Activated CD4-positive, alpha-beta T cell treated with anti-CD3 and anti-CD28 coated beads for 36 hours (primary cell): ENCODE data around the gene TLK1. TPM values are rescaled to one million over a fixed set of nuclear protein-coding genes. Genes with fewer than 3 reads are reported as not detected.
A peak's percentile ranks its signal among the peaks of the same experiment; 100 is the strongest.
"Not testable (repeated sequence)": the region's sequence is repeated elsewhere in the genome, so short reads cannot be mapped to it uniquely, and the experiment has no call there.

Experiments used
- ATAC-seq: fragments of 200-7000 bp; cut with Tn5 transposase; one replicate; pipeline ENCODE4 v1.10.0; 2021; ENCODE audit warnings: mild to moderate bottlenecking, moderate library complexity
- CTCF ChIA-PET: fragments of 350-600 bp; sonication (Branson Sonifier 250); formaldehyde crosslinking; loops from one replicate; lab custom pipeline; 2021; ENCODE audit warnings: antibody characterized with exemption; lab: Charles Lee
- POLR2A ChIA-PET: fragments of 350-600 bp; sonication (Branson Sonifier 250); formaldehyde crosslinking; loops from one replicate; lab custom pipeline; 2021; ENCODE audit warnings: antibody characterized with exemption, inconsistent platforms; lab: Charles Lee
- DNase-seq: peaks from one replicate; pipeline ENCODE4 v3.0.0-alpha.2; 2020
- H3K27ac Mint-ChIP-seq: one replicate; pipeline ENCODE4 v1.8.0; 2021; ENCODE audit warnings: mixed read lengths
- H3K27me3 Mint-ChIP-seq: one replicate; pipeline ENCODE4 v1.8.0; 2021; ENCODE audit warnings: mixed read lengths
- H3K36me3 Mint-ChIP-seq: one replicate; pipeline ENCODE4 v1.8.0; 2021; ENCODE audit warnings: low read depth, mixed read lengths
- H3K4me1 Mint-ChIP-seq: one replicate; pipeline ENCODE4 v1.8.0; 2021; ENCODE audit warnings: mixed read lengths
- H3K4me3 Mint-ChIP-seq: one replicate; pipeline ENCODE4 v1.8.0; 2021; ENCODE audit warnings: mild to moderate bottlenecking, moderate library complexity, mixed read lengths
- H3K9me3 Mint-ChIP-seq: one replicate; pipeline ENCODE4 v1.8.0; 2021; ENCODE audit warnings: low read depth, mixed read lengths
- intact Hi-C, 2 experiments: fragments of 100-400 bp; cut with DNase I in 1 of 2; cut with micrococcal nuclease in 1 of 2; formaldehyde crosslinking; loops; one replicate each; pipeline versions ENCODE4 v1.14.2 to v1.15.1; 2022 to 2024; cut with DNase I, micrococcal nuclease
- total RNA-seq, 2 experiments: library from RNA; stranded (reverse); gene quantifications; one replicate each; pipeline ENCODE4 v1.2.3, GENCODE V29; 2021

Gene TLK1
- total RNA-seq, 2 experiments from 2014 or later = 71.8 to 83.7 TPM

DNA sequence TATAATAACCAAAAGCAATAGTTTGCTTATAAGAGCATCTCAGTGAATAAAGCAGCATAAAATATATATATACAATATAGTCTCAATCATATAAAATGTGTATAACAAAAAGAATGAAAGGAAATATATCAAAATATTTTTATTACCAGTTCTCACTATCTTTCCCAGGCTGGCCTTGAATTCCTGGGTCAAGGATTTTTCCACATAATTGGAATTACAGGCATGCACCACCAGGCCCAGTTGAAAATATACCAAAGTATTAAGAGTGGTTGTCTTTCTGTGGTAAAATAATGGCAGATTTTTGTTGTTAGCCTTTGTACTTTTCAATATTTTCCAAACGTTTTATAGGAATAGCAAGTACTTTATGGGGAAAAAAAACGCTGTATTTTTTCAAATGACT is 8.6 kb upstream of the TLK1 start:
- Mint-ChIP-seq H3K27me3 (no peaks in the 10 kb centered on the region), H3K27ac (no peak overlapping the region), H3K4me1 (peaks cover 14% of the 10 kb centered on the region), H3K9me3 (peaks cover 5% of the 10 kb centered on the region), H3K4me3 (no peak overlapping the region), H3K36me3 (no peaks in the 10 kb centered on the region)
- intact Hi-C loops = no loop called here
- no peak for ATAC-seq
- POLR2A ChIA-PET = no interaction called here
- DNase-seq = no peak
- CTCF ChIA-PET = interaction anchor here (1.3 kb wide), 1 partner anchor 8 kb away, joined by 4 read pairs; no protein-coding TSS in a partner anchor

DNA sequence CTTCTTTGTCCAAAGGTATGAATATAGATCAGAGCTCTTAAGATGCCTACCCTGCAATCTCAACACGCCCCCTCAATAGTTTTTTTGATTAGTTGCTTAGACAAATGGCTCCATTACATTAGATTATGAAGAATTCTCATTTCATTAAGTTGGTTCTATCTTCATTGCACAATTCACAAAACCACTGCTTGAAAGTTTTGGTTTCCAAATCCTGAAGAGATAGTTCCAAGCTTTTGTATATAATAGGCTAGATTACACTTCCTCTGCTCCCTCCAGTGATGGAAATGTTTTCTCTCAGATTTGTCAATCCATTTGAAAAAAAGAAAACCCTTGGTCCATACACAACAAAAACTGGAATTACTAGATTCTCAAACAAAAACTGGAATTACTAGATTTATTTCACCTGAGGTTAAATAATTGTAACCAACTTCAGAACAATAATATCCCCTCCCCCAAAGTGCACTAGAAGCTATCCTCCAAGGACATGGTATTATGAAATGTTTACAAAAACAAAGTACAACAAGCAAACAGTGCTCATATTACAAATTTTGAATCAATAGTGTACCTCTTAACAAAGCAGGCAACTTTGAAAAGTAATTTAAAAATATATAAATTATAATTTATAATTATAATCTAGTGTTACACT is 6.8 kb upstream of the TLK1 start:
- Mint-ChIP-seq H3K36me3 (no peaks in the 10 kb centered on the region), H3K4me1 (peaks cover 18% of the 10 kb centered on the region), H3K4me3 (no peak overlapping the region), H3K27ac (no peak overlapping the region), H3K27me3 (no peaks in the 10 kb centered on the region), H3K9me3 (peaks cover under 1% of the 10 kb centered on the region)
- intact Hi-C loops = no loop called here
- ATAC-seq (no peak), DNase-seq (no peak)
- CTCF ChIA-PET = interaction anchor here (1.4 kb wide), 1 partner anchor 11 kb away, joined by 3 read pairs; no protein-coding TSS in a partner anchor
- POLR2A ChIA-PET = no interaction called here

DNA sequence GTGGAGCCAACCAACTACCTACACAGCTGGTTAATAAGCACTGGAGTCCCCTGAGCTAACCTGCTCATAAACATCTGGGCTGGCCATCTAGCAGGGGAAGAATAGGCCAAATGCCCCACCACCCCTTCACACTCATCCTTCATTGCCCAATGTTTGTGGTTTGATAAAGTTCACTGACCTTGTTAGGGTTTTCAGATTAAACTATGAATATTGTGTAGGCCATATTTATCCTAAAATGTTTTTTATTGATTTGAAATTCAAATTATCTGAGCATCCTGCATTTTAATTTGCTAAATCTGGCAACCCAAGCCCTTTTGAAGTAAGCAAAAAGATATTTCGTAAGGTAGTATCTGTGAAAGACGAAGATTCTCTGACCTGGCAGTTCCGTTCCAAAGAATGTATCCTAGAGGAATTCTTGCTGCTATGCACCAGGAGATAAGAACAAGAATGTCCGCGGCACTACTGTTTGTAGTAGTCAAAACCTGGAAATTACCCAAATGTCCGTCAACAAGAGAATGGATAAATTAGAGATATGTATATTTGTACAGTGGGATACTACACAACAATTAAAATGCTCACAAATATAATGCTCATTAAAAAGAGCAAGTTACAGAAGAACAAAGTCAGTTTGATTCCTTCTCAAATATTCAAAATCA is 5.8 kb upstream of the TLK1 start:
- Mint-ChIP-seq H3K27ac (no peak overlapping the region), H3K4me3 (no peak overlapping the region), H3K9me3 (no peaks in the 10 kb centered on the region), H3K36me3 (no peaks in the 10 kb centered on the region), H3K4me1 (peaks cover 28% of the 10 kb centered on the region), H3K27me3 (no peaks in the 10 kb centered on the region)
- CTCF ChIA-PET = interaction anchor here (1.4 kb wide), 1 partner anchor 10 kb away, joined by 3 read pairs; no protein-coding TSS in a partner anchor
- POLR2A ChIA-PET = no interaction called here
- intact Hi-C loops = no loop called here
- DNase-seq (no peak), ATAC-seq (no peak)

DNA sequence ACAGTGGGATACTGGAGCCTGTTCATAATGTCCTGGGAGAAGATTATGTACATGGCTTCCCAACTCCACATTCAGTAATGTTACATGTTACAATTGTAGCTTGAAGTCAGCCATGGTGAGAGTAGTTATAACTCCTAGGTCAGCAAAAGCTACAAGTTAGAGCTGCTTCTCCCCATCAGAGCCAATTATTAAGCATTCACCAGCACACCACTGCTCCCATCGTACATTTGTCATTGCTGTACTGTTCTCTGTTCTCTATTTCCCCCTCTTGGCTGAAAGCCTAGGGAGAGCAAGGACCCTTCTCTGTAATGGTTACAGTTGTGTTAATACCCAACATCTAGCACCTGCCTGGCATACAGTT is 5.3 kb upstream of the TLK1 start:
- CTCF ChIA-PET = interaction anchor here (0.7 kb wide), 1 partner anchor 10 kb away, joined by 3 read pairs; no protein-coding TSS in a partner anchor

DNA sequence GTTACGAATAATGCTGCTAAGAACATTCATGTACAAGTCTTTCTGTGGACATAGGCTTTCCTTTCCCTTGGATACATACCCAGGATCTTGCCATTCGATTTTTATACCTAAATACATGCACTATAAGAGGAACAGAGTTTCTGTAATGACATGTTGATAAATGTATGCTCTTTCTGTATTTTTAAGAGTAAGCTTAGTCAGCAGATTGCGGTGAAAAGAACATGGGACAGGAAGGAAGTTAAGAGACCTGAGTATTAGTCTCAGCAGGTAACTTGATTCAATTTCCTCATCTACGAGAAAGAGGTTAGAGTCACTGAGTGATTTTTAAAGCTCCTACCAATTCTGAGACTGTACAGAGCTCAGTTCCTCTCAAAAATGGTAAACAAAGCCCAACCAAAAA is 2.6 kb upstream of the TLK1 start:
- Mint-ChIP-seq H3K27ac (peak overlapping the region; percentile 62), H3K9me3 (no peaks in the 10 kb centered on the region), H3K36me3 (peaks cover 4% of the 10 kb centered on the region), H3K4me3 (peak overlapping the region; percentile 12), H3K4me1 (peaks cover 34% of the 10 kb centered on the region), H3K27me3 (no peaks in the 10 kb centered on the region)
- DNase-seq = no peak
- ChIA-PET POLR2A (interaction anchor here (0.7 to 0.9 kb wide), 3 partner anchors 9 to 271 kb away, joined by 4 to 13 read pairs (median 7); partner anchors contain the start of genes DCAF17 and METTL8), CTCF (interaction anchor here (0.6 to 1.1 kb wide), 6 partner anchors 72 to 291 kb away, joined by 3 to 4 read pairs (median 3); partner anchors contain the start of gene GORASP2)
- intact Hi-C loops = loop anchor here in 1 of 2 experiments (1.0 to 5.0 kb wide), 2 partner anchors 10 to 84 kb away; no protein-coding TSS in a partner anchor
- peak; percentile 14 for ATAC-seq

More for the DNA sequence above, 5.3 kb upstream of the TLK1 start:
- no peak for DNase-seq
- Mint-ChIP-seq H3K36me3 (peaks cover 2% of the 10 kb centered on the region), H3K4me1 (peaks cover 32% of the 10 kb centered on the region), H3K27me3 (no peaks in the 10 kb centered on the region), H3K27ac (no peak overlapping the region), H3K4me3 (no peak overlapping the region), H3K9me3 (no peaks in the 10 kb centered on the region)
- POLR2A ChIA-PET = no interaction called here
- no peak for ATAC-seq
- intact Hi-C loops = no loop called here

DNA sequence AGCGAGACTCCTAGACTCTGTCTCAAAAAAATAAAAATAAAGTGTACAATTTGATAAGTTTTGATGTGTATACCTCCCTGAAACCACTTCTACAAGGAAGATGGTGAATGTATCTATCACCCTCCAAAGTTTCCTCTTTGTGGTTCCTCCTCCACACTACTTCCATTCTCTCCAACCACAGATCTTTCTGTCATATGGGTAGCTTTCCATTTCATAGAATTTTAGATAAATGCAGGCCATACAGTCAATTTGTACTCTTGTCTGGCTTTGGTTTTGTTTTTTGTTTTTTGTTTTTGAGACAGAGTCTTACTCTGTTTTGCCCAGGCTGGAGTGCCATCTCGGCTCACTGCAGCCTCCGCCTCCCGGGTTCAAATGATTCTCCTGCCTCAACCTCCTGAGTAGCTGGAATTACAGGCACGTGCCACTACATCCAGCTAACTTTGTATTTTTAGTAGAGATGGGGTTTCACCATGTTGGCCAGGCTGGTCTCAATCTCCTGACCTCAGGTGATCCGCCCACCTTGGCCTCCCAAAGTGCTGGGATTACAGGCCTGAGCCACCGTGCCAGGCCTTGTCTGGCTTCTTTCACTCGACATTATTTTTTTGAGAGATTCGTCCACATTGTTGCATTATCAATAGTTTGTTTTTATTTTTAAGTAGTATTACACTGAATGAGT is 2.0 kb upstream of the TLK1 start:
- Mint-ChIP-seq H3K4me1 (peaks cover 40% of the 10 kb centered on the region), H3K27ac (peak overlapping the region; percentile 96), H3K4me3 (peak overlapping the region; percentile 95)
- not testable (repeated sequence) for H3K9me3 Mint-ChIP-seq, H3K36me3 Mint-ChIP-seq, DNase-seq, H3K27me3 Mint-ChIP-seq
- intact Hi-C loops = loop anchor here (1.0 to 5.0 kb wide), 4 partner anchors 11 to 157 kb away; no protein-coding TSS in a partner anchor
- POLR2A ChIA-PET = interaction anchor here (0.7 kb wide), 1 partner anchor 8 kb away, joined by 13 read pairs; no protein-coding TSS in a partner anchor
- ATAC-seq = peak; percentile 7
- CTCF ChIA-PET = interaction anchor here (0.6 to 1.5 kb wide), 6 partner anchors 18 to 292 kb away, joined by 3 to 5 read pairs (median 4); partner anchors contain the start of genes DCAF17, GORASP2 and METTL8

DNA sequence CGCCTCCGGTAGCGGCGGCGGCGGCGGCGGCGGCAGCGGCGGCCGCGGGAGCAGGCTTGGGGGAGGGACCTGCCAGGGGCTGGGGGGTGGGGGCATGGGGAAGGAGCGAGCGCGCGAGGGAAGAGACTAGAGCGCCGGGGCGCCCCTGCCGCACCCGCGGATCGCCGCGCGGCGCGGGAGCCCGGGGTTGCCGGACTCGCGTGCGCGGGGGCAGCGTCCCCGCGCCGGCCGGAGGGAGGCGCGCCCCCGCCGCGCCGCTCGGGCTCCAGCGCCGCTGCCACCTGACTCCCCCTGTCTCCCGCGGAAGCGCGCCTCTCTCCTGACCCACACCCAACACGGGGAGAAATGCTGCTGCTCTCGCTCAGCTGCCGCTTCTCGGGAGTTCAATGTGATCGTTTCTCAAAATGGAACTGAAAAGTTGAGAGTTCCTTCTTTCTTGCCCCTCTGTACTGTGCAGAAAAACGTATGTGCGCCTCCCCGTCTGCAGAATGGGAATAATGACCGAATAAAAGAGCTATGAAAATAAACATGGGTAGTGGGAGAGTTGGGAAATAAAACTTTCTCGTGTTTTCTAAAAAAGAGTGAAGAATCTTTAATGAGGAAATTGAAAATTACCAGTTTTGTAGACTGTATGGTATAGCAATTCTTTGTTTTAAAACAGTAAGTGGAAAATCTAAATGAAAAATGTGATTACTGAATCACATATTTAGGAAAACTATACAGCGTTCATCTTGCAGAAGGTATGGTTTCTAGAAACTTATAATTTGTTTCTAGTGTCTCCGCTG is 455 bp upstream of the TLK1 start:
- Mint-ChIP-seq H3K4me3 (peak overlapping the region; percentile 95), H3K27ac (peak overlapping the region; percentile 96), H3K9me3 (no peaks in the 10 kb centered on the region), H3K27me3 (no peaks in the 10 kb centered on the region), H3K4me1 (peaks cover 52% of the 10 kb centered on the region), H3K36me3 (peaks cover 6% of the 10 kb centered on the region)
- intact Hi-C loops = loop anchor here (1.0 to 5.0 kb wide), 7 partner anchors 86 to 273 kb away; partner anchors contain the start of genes DCAF17 (in 2 of the 2) and GORASP2 (in 1 of the 2)
- ChIA-PET CTCF (interaction anchor here (0.5 to 1.5 kb wide), 5 partner anchors 9 to 273 kb away, joined by 3 to 5 read pairs (median 4); partner anchors contain the start of genes DCAF17 and METTL8), POLR2A (no interaction called here)
- ATAC-seq (peak; percentile 39), DNase-seq (peak; percentile 79)

DNA sequence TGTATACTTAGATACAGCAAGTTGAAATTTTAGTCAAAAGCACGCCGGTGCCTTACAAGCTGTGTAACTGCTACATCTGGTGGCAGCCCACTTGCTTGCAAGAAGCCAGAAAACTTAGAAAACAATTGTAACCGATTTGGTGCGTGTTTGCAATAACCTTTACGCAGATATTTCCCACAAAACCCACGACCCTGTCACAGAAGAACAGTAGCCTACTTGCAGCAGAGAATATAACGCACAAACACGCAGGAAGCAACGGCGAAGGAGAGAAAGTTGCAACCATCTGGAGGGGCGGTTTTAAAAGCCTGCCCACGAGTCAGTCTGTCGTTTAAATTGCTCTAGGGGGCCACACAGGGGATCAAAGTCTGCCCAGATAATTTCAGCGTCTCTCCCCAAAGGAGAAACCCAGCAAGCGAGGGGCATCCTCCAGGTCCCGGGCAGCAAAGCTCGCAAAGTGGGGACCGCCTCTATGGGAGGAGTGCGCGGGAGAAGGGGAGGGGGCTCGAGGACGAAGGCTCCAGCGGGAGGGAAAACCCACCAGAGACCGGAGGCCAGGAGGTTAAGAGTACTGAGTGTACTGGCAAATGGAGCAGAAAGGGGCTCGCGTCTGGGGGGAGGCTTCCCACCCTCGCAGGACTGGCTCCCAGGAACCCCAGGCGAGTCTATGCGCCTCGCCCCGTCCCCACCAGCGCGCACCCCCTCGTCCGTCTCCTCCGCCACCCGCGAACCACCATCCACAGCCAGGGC is 1.1 kb downstream of the TLK1 start:
- Mint-ChIP-seq H3K27me3 (no peaks in the 10 kb centered on the region), H3K27ac (peak overlapping the region; percentile 98), H3K9me3 (no peaks in the 10 kb centered on the region), H3K4me1 (peaks cover 65% of the 10 kb centered on the region), H3K4me3 (peak overlapping the region; percentile 95), H3K36me3 (peaks cover 6% of the 10 kb centered on the region)
- intact Hi-C loops = loop anchor here (1.0 to 10.0 kb wide), 14 partner anchors 15 to 1335 kb away; partner anchors contain the start of genes GORASP2 (in 2 of the 2), DCAF17 (in 1 of the 2), METTL5 (in 1 of the 2) and UBR3 (in 1 of the 2)
- POLR2A ChIA-PET = interaction anchor here (0.5 to 1.4 kb wide), 5 partner anchors 9 to 256 kb away, joined by 3 to 8 read pairs (median 3); no protein-coding TSS in a partner anchor
- CTCF ChIA-PET = interaction anchor here (0.9 to 3.2 kb wide), 10 partner anchors 12 to 274 kb away, joined by 3 to 14 read pairs (median 4); partner anchors contain the start of genes DCAF17, GORASP2 and METTL8
- ATAC-seq (peak; percentile 24), DNase-seq (peak; percentile 67)

DNA sequence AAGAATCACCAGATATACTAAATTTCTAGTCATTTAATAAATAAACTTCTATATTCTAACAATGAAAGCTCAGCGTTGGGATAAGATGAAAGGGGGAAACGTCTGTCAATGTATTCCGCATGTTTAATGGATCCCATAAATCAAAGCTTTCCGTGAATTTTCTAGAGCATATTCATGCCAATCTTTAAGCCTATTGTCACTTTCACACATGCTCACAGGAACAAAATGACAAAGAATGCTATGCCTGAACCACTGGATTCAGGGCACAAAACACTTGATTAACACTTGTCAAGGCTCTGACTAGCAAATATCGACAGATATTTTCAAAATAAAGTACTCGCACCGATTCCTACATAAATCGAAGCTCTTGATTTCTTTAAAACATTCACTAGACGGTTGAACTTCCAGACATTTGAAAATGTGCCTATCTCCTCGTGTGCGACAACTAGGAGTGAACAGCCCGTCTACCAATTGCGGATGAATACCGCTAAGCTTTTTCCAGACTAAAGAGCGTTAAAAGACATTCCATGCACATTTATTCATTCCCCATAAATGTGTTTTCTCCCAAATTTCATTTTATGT is 1.8 kb downstream of the TLK1 start:
- ATAC-seq (no peak), DNase-seq (no peak)
- ChIA-PET CTCF (interaction anchor here (0.7 to 3.9 kb wide), 15 partner anchors 11 to 415 kb away, joined by 3 to 20 read pairs (median 3); partner anchors contain the start of genes DCAF17 and METTL8), POLR2A (interaction anchor here (0.5 to 1.4 kb wide), 7 partner anchors 8 to 283 kb away, joined by 3 to 8 read pairs (median 3); no protein-coding TSS in a partner anchor)
- intact Hi-C loops = loop anchor here (1.0 to 10.0 kb wide), 10 partner anchors 14 to 1334 kb away; partner anchors contain the start of genes GORASP2 (in 1 of the 2), METTL5 (in 1 of the 2) and UBR3 (in 1 of the 2)
- Mint-ChIP-seq H3K9me3 (no peaks in the 10 kb centered on the region), H3K4me3 (peak overlapping the region; percentile 95), H3K4me1 (peaks cover 68% of the 10 kb centered on the region), H3K27me3 (no peaks in the 10 kb centered on the region), H3K36me3 (peaks cover 6% of the 10 kb centered on the region), H3K27ac (peak overlapping the region; percentile 98)
